Measurements from ENCODE around the gene ZFYVE21.

Gene ZFYVE21

DNA sequence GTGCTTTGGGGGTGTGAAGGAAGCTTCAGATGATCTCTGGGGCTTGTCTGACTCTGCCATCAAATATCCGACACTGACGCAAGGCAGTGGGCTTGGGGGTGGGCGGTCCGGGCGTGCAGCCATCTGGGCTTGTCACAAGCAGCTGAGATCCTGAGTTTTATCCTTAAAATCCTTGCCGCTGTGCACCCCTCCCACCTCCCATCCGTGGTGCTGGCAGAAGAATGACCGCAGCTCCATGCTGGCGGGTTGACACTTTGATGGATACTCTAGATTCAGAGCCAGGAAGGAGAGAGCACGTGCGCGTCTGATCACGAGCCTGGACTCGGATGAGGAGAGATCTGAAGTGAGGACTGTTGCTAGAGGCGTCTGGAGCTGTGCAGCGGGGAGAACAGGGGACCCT lies 3.0 kb downstream of the ZFYVE21 start:
- no peak overlapping the region for H3K27ac ChIP-seq
- H3K27me3 ChIP-seq (ENCODE audit: insufficient read depth, low read depth): no peaks in the 10 kb centered on the region
- H4K20me1 ChIP-seq (ENCODE audit: insufficient read depth): no peaks in the 10 kb centered on the region
- H3K79me2 ChIP-seq (ENCODE audit: insufficient read depth, low read depth): peaks cover 13% of the 10 kb centered on the region; the same call in 1 of the 2 replicates
- no peak overlapping the region for H3K4me3 ChIP-seq (IDR thresholded peaks at IDR 0.05; ENCODE audit: insufficient read depth, low read depth, low read length)
- H3K4me2 ChIP-seq: no peak overlapping the region
- H3K36me3 ChIP-seq (ENCODE audit: insufficient read depth): no peaks in the 10 kb centered on the region
- H3K4me1 ChIP-seq (ENCODE audit: low read depth, poor library complexity, severe bottlenecking): no peaks in the 10 kb centered on the region
- no peak overlapping the region for H2AFZ ChIP-seq (ENCODE audit: low read depth)
- H3K9ac ChIP-seq: no peak overlapping the region
- TF ChIP-seq, protein P1, sequence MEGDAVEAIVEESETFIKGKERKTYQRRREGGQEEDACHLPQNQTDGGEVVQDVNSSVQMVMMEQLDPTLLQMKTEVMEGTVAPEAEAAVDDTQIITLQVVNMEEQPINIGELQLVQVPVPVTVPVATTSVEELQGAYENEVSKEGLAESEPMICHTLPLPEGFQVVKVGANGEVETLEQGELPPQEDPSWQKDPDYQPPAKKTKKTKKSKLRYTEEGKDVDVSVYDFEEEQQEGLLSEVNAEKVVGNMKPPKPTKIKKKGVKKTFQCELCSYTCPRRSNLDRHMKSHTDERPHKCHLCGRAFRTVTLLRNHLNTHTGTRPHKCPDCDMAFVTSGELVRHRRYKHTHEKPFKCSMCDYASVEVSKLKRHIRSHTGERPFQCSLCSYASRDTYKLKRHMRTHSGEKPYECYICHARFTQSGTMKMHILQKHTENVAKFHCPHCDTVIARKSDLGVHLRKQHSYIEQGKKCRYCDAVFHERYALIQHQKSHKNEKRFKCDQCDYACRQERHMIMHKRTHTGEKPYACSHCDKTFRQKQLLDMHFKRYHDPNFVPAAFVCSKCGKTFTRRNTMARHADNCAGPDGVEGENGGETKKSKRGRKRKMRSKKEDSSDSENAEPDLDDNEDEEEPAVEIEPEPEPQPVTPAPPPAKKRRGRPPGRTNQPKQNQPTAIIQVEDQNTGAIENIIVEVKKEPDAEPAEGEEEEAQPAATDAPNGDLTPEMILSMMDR (conservative IDR thresholded peaks at IDR 0.05; ENCODE audit: low read depth, low read length): no peak

DNA sequence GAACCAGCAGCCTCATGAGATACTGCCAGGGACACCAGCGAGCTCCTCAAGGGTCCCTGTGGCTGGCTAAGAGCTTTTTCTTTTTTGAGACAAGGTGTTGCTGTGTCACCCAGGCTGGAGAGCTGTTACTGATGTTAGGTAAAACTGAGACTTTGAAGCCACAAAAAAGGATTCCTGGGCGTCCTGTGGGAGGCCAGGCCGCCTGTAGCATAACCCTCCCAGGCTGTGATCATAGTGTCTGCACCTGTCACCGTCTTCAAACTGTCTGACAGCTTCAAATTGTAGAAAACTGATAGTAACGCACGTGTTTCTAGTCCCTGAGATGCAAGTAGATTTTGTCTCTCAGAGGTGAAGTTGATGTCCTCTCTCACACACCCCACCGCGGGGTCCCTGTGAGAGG lies 4.1 kb downstream of the ZFYVE21 start:
- Histone ChIP-seq H3K4me3 (IDR thresholded peaks at IDR 0.05; ENCODE audit: insufficient read depth, low read depth, low read length) (no peak overlapping the region), H3K9ac (no peak overlapping the region), H3K4me2 (no peak overlapping the region), H3K4me1 (ENCODE audit: low read depth, poor library complexity, severe bottlenecking) (no peaks in the 10 kb centered on the region), H3K36me3 (ENCODE audit: insufficient read depth) (no peaks in the 10 kb centered on the region), H2AFZ (ENCODE audit: low read depth) (no peak overlapping the region), H3K79me2 (ENCODE audit: insufficient read depth, low read depth) (peaks cover under 1% of the 10 kb centered on the region; the same call in 1 of the 2 replicates), H3K27me3 (ENCODE audit: insufficient read depth, low read depth) (no peaks in the 10 kb centered on the region), H4K20me1 (ENCODE audit: insufficient read depth) (no peaks in the 10 kb centered on the region), H3K27ac (no peak overlapping the region)
- TF ChIP-seq, protein P1 (conservative IDR thresholded peaks at IDR 0.05; ENCODE audit: low read depth, low read length): no peak

DNA sequence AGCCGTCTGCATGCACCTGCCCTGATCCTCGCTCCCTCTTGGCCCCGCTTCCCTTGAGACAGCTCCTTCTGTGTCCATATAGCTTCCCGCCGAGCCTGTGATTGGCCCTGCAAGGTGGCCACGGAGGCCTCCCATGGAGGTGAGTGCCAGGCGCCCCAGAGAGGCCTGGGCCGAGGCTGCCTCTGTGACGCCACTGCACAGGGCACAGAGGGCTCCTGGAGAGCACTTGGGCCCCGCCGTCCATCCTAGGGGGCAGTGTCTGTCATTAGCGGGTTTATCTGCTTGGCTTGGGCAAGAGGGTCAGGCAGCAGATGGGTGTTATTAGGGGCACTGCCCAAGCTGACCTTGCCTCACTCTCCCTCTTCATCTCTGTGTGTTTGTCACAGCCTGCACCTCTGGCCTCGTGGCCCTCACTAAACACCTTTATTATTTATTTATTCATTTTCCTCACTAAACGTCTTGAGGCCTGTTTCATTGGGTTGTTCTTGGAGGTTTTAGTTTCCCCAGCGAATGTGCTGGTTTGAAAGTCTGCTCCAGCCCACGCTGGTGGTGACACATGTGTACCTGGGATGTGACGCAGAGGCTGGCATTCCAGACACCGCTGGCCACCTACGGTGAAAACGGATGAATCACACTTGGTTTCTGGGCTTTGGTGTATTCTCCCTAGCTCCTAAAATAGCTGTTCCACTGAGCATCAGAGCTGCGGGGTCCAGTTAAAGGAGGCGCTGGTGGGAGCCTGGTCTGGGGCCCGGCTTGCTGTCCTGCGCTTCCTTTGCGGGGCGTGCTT lies 5.9 kb downstream of the ZFYVE21 start:
- Histone ChIP-seq H3K27me3 (ENCODE audit: insufficient read depth, low read depth) (no peaks in the 10 kb centered on the region), H3K79me2 (ENCODE audit: insufficient read depth, low read depth) (no peaks in the 10 kb centered on the region), H2AFZ (ENCODE audit: low read depth) (no peak overlapping the region), H3K27ac (no peak overlapping the region), H3K4me1 (ENCODE audit: low read depth, poor library complexity, severe bottlenecking) (no peaks in the 10 kb centered on the region), H3K36me3 (ENCODE audit: insufficient read depth) (no peaks in the 10 kb centered on the region), H4K20me1 (ENCODE audit: insufficient read depth) (no peaks in the 10 kb centered on the region), H3K4me2 (no peak overlapping the region), H3K9ac (no peak overlapping the region), H3K4me3 (IDR thresholded peaks at IDR 0.05; ENCODE audit: insufficient read depth, low read depth, low read length) (no peak overlapping the region)
- TF ChIP-seq, protein P1 (conservative IDR thresholded peaks at IDR 0.05; ENCODE audit: low read depth, low read length): no peak

DNA sequence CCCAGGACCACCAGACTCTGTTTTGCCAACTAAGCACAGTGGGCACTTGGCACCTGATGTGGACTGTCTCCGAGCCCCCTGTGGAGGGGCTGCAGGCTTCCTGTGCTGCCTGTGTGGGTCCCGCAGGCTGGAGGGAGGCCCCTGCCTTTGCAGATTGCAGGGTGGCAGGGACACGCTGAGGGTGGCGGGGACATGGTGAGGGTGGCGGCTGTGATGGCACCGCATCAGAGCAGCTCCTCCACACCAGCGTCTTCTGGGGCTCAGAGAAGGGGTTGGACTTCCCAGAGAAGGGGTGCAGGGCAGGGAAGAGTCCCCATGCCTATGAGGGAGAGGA lies 8.1 kb downstream of the ZFYVE21 start:
- Histone ChIP-seq H3K4me2 (no peak overlapping the region), H3K27ac (no peak overlapping the region), H2AFZ (ENCODE audit: low read depth) (no peak overlapping the region), H3K36me3 (ENCODE audit: insufficient read depth) (no peaks in the 10 kb centered on the region), H3K9ac (no peak overlapping the region), H4K20me1 (ENCODE audit: insufficient read depth) (no peaks in the 10 kb centered on the region), H3K4me3 (IDR thresholded peaks at IDR 0.05; ENCODE audit: insufficient read depth, low read depth, low read length) (no peak overlapping the region), H3K4me1 (ENCODE audit: low read depth, poor library complexity, severe bottlenecking) (no peaks in the 10 kb centered on the region), H3K79me2 (ENCODE audit: insufficient read depth, low read depth) (no peaks in the 10 kb centered on the region), H3K27me3 (ENCODE audit: insufficient read depth, low read depth) (no peaks in the 10 kb centered on the region)
- TF ChIP-seq, protein P1 (conservative IDR thresholded peaks at IDR 0.05; ENCODE audit: low read depth, low read length): no peak

Measured in KMS-11 (cell line).